Keratinocyte (primary cell): ENCODE results near the gene TBC1D16. TPM values are rescaled to one million over a fixed set of nuclear protein-coding genes. Genes with fewer than 3 reads are reported as not detected.

Experiments used
- DNase-seq: peaks from one replicate; pipeline ENCODE4 v3.0.0-alpha.2; 2011; ENCODE audit warnings: low read depth, missing footprints, low spot score
- FAIRE-seq: peaks from 2 replicates; lab custom pipeline; 2011; peaks lifted over from hg19 to GRCh38; lab: Jason Lieb, UNC
- H2AFZ ChIP-seq: 2 replicates; pipeline ENCODE4 v1.6.0; 2012; ENCODE audit warnings: low read length, control low read depth, inconsistent platforms; ENCODE audit not compliant: control insufficient read depth
- H3K27ac ChIP-seq: 2 replicates; pipeline ENCODE4 v1.5.1; 2011; ENCODE audit warnings: low read length; ENCODE audit not compliant: control insufficient read depth, insufficient read depth
- H3K27me3 ChIP-seq: 3 replicates; pipeline ENCODE4 v1.6.0; 2011; ENCODE audit warnings: low read length; ENCODE audit not compliant: control insufficient read depth, insufficient read depth; ENCODE audit errors: extremely low read depth
- H3K36me3 ChIP-seq, 2 experiments: 2 replicates in 1 of 2; 3 replicates in 1 of 2; pipeline ENCODE4 v1.5.1; 2011; ENCODE audit warnings: low read length in 2 of 2, mild to moderate bottlenecking in 1 of 2; ENCODE audit not compliant: control insufficient read depth in 2 of 2, insufficient read depth in 2 of 2; ENCODE audit errors: extremely low read depth in 1 of 2
- H3K4me1 ChIP-seq: 3 replicates; pipeline ENCODE4 v1.5.1; 2011; ENCODE audit warnings: low read length; ENCODE audit not compliant: control insufficient read depth, insufficient read depth; ENCODE audit errors: extremely low read depth
- H3K4me2 ChIP-seq: 3 replicates; pipeline ENCODE4 v1.6.0; 2011; ENCODE audit warnings: low read depth, low read length; ENCODE audit not compliant: control insufficient read depth, insufficient read depth; ENCODE audit errors: extremely low read depth
- H3K4me3 ChIP-seq, 3 experiments: fragments of 200-600 bp in 1 of 3; sonication (generic) in 1 of 3; 2 replicates in 2 of 3; 3 replicates in 1 of 3; pipeline ENCODE4 v1.5.1; 2011 to 2016; ENCODE audit warnings: low read length in 3 of 3, mild to moderate bottlenecking in 3 of 3, control low read depth in 2 of 3, inconsistent platforms in 1 of 3, low read depth in 1 of 3, mixed read lengths in 1 of 3, mixed run types in 1 of 3, moderate library complexity in 1 of 3; ENCODE audit not compliant: control insufficient read depth in 2 of 3, insufficient read depth in 2 of 3; ENCODE audit errors: extremely low read depth in 1 of 3
- H3K79me2 ChIP-seq: 2 replicates; pipeline ENCODE4 v1.6.0; 2012; ENCODE audit warnings: low read length; ENCODE audit not compliant: control insufficient read depth, insufficient read depth
- H3K9ac ChIP-seq: 3 replicates; pipeline ENCODE4 v1.6.0; 2011; ENCODE audit warnings: low read length; ENCODE audit not compliant: control insufficient read depth, insufficient read depth; ENCODE audit errors: extremely low read depth
- H3K9me1 ChIP-seq: 3 replicates; pipeline ENCODE4 v1.6.0; 2011; ENCODE audit warnings: low read length; ENCODE audit not compliant: control insufficient read depth, insufficient read depth; ENCODE audit errors: extremely low read depth
- H3K9me3 ChIP-seq: 2 replicates; pipeline ENCODE4 v1.5.1; 2012; ENCODE audit warnings: low read depth, low read length; ENCODE audit not compliant: control insufficient read depth
- H4K20me1 ChIP-seq: 3 replicates; pipeline ENCODE4 v1.6.0; 2011; ENCODE audit warnings: low read length; ENCODE audit not compliant: control insufficient read depth, insufficient read depth; ENCODE audit errors: extremely low read depth
- CTCF ChIP-seq, 3 experiments: IDR thresholded peaks in 1 of 3; conservative IDR thresholded peaks in 1 of 3; optimal IDR thresholded peaks in 1 of 3; 2 replicates in 2 of 3; 3 replicates in 1 of 3; pipeline versions ENCODE3 to v1.5.1; 2011; ENCODE audit warnings: low read length in 3 of 3, mild to moderate bottlenecking in 3 of 3, moderate library complexity in 2 of 3, control low read depth in 1 of 3, inconsistent platforms in 1 of 3; ENCODE audit not compliant: insufficient read depth in 2 of 3; ENCODE audit errors: extremely low read depth in 1 of 3
- EZH2 ChIP-seq: IDR thresholded peaks from one replicate; pipeline ENCODE4 v1.6.1; 2012; ENCODE audit warnings: inconsistent platforms, mild to moderate bottlenecking, low read length, moderate library complexity
- dilution Hi-C: fragments of 300-500 bp; cut with MboI; formaldehyde crosslinking; loops from one replicate; pipeline ENCODE4 v1.7.0; 2020; ENCODE audit warnings: low sequenced_read_pairs; ENCODE audit not compliant: extremely low pct_ligation_motif_present
- polyA plus RNA-seq, 5 experiments: library from polyadenylated mRNA; depleted of rRNA in 3 of 5; stranded (reverse) in 3 of 5; stranded (forward) in 1 of 5; unstranded in 1 of 5; fragments of >200 nt; gene quantifications; 1 replicate in 1 of 5; 2 replicates in 3 of 5; 3 replicates in 1 of 5; pipeline versions ENCODE4 v1.2.1 to v1.2.3, GENCODE V29; 2011 to 2012; ENCODE audit warnings: missing spikeins in 2 of 5, low read depth in 1 of 5, low replicate concordance in 1 of 5

The TBC1D16 gene
- polyA plus RNA-seq, 1 donor (not counting 4 experiments of a cell fraction or from before 2014, with no cell fraction given): 8.6 TPM

DNA sequence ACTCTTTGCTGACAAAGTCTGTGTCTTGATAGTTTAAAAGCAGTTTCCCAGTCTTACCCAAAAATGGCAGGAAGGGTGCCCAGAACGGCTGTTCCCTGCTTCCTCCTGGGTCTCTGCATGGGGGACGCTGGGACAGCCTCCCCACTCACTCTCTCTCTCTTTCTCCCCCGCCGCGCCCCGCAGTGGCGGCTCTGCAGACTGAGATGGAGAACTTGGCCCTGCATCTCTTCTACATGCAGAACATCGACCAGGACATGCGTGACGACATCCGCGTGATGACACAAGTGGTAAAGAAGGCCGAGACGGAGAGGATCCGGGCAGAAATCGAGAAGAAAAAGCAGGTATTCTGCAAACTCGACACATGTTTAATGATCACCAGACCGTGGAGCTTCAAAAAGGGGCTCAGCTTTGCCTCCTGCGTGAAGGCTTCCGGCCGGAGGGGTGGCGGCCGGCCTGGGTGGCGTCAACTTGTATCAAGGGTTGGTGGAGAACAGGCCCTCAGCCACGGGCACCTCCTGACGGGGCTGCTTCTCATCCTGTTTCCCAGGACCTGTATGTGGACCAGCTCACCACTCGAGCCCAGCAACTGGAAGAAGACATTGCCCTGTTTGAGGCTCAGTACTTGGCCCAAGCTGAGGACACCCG is 22.8 kb upstream of the TBC1D16 start:
- no peaks in the 10 kb centered on the region for H3K9me3 ChIP-seq
- no peaks in the 10 kb centered on the region for H3K36me3 ChIP-seq
- DNase-seq: no peak
- TF ChIP-seq EZH2 (no peak), CTCF (optimal IDR thresholded peaks at IDR 0.05 in 1 of 3, IDR thresholded peaks at IDR 0.05 in 1 of 3, conservative IDR thresholded peaks at IDR 0.05 in 1 of 3; ENCODE audit: extremely low read depth in 1 of 3, insufficient read depth in 2 of 3, low read length in 3 of 3) (no peak)
- no peak overlapping the region for H3K27ac ChIP-seq
- no peaks in the 10 kb centered on the region for H3K79me2 ChIP-seq
- no peaks in the 10 kb centered on the region for H3K9me1 ChIP-seq
- no peak overlapping the region for H3K9ac ChIP-seq
- H3K4me1 ChIP-seq: no peaks in the 10 kb centered on the region
- no peak overlapping the region for H3K4me2 ChIP-seq
- no peak overlapping the region for H3K4me3 ChIP-seq
- no peak overlapping the region for H2AFZ ChIP-seq
- no peak for FAIRE-seq
- dilution Hi-C loops: no loop called here
- no peaks in the 10 kb centered on the region for H4K20me1 ChIP-seq
- no peaks in the 10 kb centered on the region for H3K27me3 ChIP-seq

DNA sequence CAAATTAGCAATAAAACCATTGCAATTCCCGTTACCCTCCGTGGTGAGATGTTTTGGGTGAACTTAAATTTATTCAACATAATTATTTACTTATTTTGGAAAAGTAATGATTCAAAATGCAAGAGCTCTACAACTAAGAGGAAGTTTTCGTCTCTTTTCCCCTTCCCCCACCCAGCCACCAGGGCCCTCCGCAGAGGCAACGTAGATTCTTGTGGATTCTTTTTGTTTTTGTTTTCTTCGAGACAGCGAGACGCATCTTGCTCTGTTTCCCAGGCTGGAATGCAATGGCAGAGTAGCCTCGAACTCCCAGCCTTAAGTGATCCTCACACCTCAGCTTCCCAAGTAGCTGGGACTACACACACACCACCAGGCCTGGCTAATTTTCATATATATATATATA is 19.9 kb upstream of the TBC1D16 start:
- no peaks in the 10 kb centered on the region for H3K79me2 ChIP-seq
- no peak overlapping the region for H3K9ac ChIP-seq
- DNase-seq (no peak), FAIRE-seq (no peak)
- no peaks in the 10 kb centered on the region for H3K9me1 ChIP-seq
- H2AFZ ChIP-seq: no peak overlapping the region
- dilution Hi-C loops: no loop called here
- no peaks in the 10 kb centered on the region for H3K27me3 ChIP-seq
- H3K27ac ChIP-seq: no peak overlapping the region
- no peaks in the 10 kb centered on the region for H3K36me3 ChIP-seq
- no peaks in the 10 kb centered on the region for H3K9me3 ChIP-seq
- H4K20me1 ChIP-seq: no peaks in the 10 kb centered on the region
- TF ChIP-seq EZH2 (no peak), CTCF (optimal IDR thresholded peaks at IDR 0.05 in 1 of 3, IDR thresholded peaks at IDR 0.05 in 1 of 3, conservative IDR thresholded peaks at IDR 0.05 in 1 of 3; ENCODE audit: extremely low read depth in 1 of 3, insufficient read depth in 2 of 3, low read length in 3 of 3) (no peak)
- no peak overlapping the region for H3K4me2 ChIP-seq
- no peaks in the 10 kb centered on the region for H3K4me1 ChIP-seq
- H3K4me3 ChIP-seq: no peak overlapping the region
